ENCODE data around the gene IQSEC2. TPM values are rescaled to one million over a fixed set of nuclear protein-coding genes. Genes with fewer than 3 reads are reported as not detected.

The IQSEC2 gene
- polyA plus RNA-seq, 1 donor from 2014 or later = not detected

- Mint-ChIP-seq H3K27me3 (peaks cover 4% of the 10 kb centered on the region), H3K9me3 (no peaks in the 10 kb centered on the region), H3K4me3 (no peak overlapping the region), H3K36me3 (no peaks in the 10 kb centered on the region), H3K27ac (no peak overlapping the region), H3K4me1 (no peaks in the 10 kb centered on the region)
Observed at GRCh38 chrX:53251307-53251706, 30.1 kb downstream of the IQSEC2 start.

GRCh38 chrX:53250556-53250955 lies 30.8 kb downstream of the IQSEC2 start:
- H3K4me1 Mint-ChIP-seq = no peaks in the 10 kb centered on the region
- H3K9me3 Mint-ChIP-seq = no peaks in the 10 kb centered on the region
- no peaks in the 10 kb centered on the region for H3K36me3 Mint-ChIP-seq
- H3K27me3 Mint-ChIP-seq = no peaks in the 10 kb centered on the region
- H3K4me3 Mint-ChIP-seq = no peak overlapping the region
- H3K27ac Mint-ChIP-seq = no peak overlapping the region

GRCh38 chrX:53249408-53250042 lies 31.9 kb downstream of the IQSEC2 start:
- no peaks in the 10 kb centered on the region for H3K27me3 Mint-ChIP-seq
- no peaks in the 10 kb centered on the region for H3K36me3 Mint-ChIP-seq
- H3K4me1 Mint-ChIP-seq = no peaks in the 10 kb centered on the region
- H3K27ac Mint-ChIP-seq = no peak overlapping the region
- no peak overlapping the region for H3K4me3 Mint-ChIP-seq
- H3K9me3 Mint-ChIP-seq = no peaks in the 10 kb centered on the region

GRCh38 chrX:53247928-53248327 lies 33.5 kb downstream of the IQSEC2 start:
- no peaks in the 10 kb centered on the region for H3K36me3 Mint-ChIP-seq
- H3K4me1 Mint-ChIP-seq = no peaks in the 10 kb centered on the region
- H3K27me3 Mint-ChIP-seq = no peaks in the 10 kb centered on the region
- H3K9me3 Mint-ChIP-seq = no peaks in the 10 kb centered on the region
- H3K27ac Mint-ChIP-seq = no peak overlapping the region
- H3K4me3 Mint-ChIP-seq = no peak overlapping the region

GRCh38 chrX:53246231-53246630 lies 35.2 kb downstream of the IQSEC2 start:
- Mint-ChIP-seq H3K36me3 (peaks cover 1% of the 10 kb centered on the region), H3K27ac (no peak overlapping the region), H3K4me1 (peaks cover 0 to 2% (median 0%) of the 10 kb centered on the region in 3 donors), H3K27me3 (no peaks in the 10 kb centered on the region), H3K9me3 (no peaks in the 10 kb centered on the region), H3K4me3 (no peak overlapping the region)

GRCh38 chrX:53244610-53245009 lies 36.8 kb downstream of the IQSEC2 start:
- Mint-ChIP-seq H3K27ac (no peak overlapping the region), H3K36me3 (peaks cover 1% of the 10 kb centered on the region), H3K27me3 (no peaks in the 10 kb centered on the region), H3K4me1 (peaks cover 0 to 2% (median 0%) of the 10 kb centered on the region in 3 donors), H3K9me3 (no peaks in the 10 kb centered on the region), H3K4me3 (no peak overlapping the region)

DNA sequence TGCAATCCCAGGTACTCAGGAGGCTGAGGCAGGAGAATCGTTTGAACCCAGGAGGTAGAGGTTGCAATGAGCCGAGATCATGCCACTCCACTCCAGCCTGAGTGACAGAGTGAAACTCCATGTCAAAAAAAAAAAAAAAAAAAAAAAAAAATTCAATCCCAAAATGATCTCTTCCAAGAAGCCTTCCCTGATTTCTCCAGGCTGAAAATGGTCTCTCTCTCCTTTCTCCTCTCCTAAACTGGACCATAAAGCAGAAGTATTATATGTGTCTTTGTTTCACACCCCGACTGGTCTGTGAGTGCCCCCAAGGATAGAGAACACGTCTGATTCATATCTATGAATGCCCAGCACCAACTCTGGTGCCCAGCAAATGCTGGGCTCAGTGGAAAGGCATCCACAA lies 39.1 kb downstream of the IQSEC2 start:
- Mint-ChIP-seq H3K4me1 (peaks cover 0 to 4% (median 0%) of the 10 kb centered on the region in 3 donors), H3K27ac (no peak overlapping the region), H3K4me3 (no peak overlapping the region), H3K36me3 (peaks cover 1% of the 10 kb centered on the region), H3K9me3 (no peaks in the 10 kb centered on the region), H3K27me3 (peaks cover 2% of the 10 kb centered on the region)

DNA sequence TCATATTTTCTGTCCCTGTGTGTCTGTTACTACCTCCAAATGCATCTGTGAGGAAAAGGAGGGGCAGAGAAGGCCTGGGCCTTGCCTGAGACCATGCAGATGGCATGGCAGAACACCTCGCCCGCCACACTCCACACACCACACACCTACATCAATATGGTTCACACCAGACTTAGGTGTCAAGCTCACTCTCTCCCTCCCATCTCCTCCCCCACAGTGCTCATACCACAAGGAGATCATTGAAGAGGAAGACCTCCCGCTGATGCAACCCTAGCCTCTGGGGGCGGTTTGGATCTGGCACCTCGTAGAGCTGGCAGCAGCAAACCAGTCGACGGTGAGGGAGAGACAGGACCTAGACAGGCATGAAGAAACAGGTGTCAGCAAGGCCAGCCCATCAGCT lies 39.8 kb downstream of the IQSEC2 start:
- Mint-ChIP-seq H3K4me3 (no peak overlapping the region), H3K27me3 (peaks cover 4% of the 10 kb centered on the region), H3K9me3 (no peaks in the 10 kb centered on the region), H3K36me3 (peaks cover 1% of the 10 kb centered on the region), H3K27ac (no peak overlapping the region), H3K4me1 (peaks cover 0 to 4% (median 0%) of the 10 kb centered on the region in 3 donors)

GRCh38 chrX:53239474-53239873 lies 41.9 kb downstream of the IQSEC2 start:
- Mint-ChIP-seq H3K4me3 (no peak overlapping the region), H3K4me1 (peaks cover 0 to 4% (median 0%) of the 10 kb centered on the region in 3 donors), H3K36me3 (peaks cover 1% of the 10 kb centered on the region), H3K27me3 (peaks cover 5% of the 10 kb centered on the region), H3K9me3 (no peaks in the 10 kb centered on the region), H3K27ac (no peak overlapping the region)

- peaks cover 0 to 2% (median 0%) of the 10 kb centered on the region in 3 donors for H3K4me1 Mint-ChIP-seq
- H3K4me3 Mint-ChIP-seq = no peak overlapping the region
- H3K27me3 Mint-ChIP-seq = peaks cover 9% of the 10 kb centered on the region
- H3K27ac Mint-ChIP-seq = no peak overlapping the region
- H3K9me3 Mint-ChIP-seq = no peaks in the 10 kb centered on the region
- no peaks in the 10 kb centered on the region for H3K36me3 Mint-ChIP-seq
Observed at GRCh38 chrX:53237056-53237455, 44.3 kb downstream of the IQSEC2 start.

- Mint-ChIP-seq H3K9me3 (no peaks in the 10 kb centered on the region), H3K36me3 (no peaks in the 10 kb centered on the region), H3K27ac (no peak overlapping the region), H3K27me3 (peaks cover 9% of the 10 kb centered on the region), H3K4me1 (peaks cover 0 to 2% (median 0%) of the 10 kb centered on the region in 3 donors), H3K4me3 (no peak overlapping the region)
Observed at GRCh38 chrX:53236025-53236679, 45.2 kb downstream of the IQSEC2 start.

DNA sequence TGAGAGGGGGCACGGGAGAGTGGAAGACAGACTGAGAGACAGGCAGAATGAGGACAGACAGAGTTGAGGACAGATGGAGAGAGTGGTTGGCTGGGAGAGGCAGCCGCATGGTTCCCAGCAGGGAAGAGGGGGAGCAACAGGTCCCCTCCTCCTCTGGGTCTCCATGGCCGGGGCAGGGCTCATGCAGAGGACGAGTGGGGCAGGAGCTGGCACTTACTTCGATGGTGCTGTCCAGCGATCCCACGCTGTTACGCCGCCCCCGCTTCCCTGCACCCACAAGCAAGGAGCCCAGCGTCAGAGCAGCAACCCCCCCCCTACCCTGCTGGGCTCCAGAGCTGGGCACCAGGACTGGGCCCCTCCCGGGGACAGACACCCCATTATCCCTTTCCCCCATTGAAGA lies 45.8 kb downstream of the IQSEC2 start:
- H3K27ac Mint-ChIP-seq = peak overlapping the region in 1 of 3 donors; percentile 76
- no peaks in the 10 kb centered on the region for H3K9me3 Mint-ChIP-seq
- H3K4me1 Mint-ChIP-seq = peaks cover 0 to 2% (median 0%) of the 10 kb centered on the region in 3 donors
- no peak overlapping the region for H3K4me3 Mint-ChIP-seq
- peaks cover 9% of the 10 kb centered on the region for H3K27me3 Mint-ChIP-seq
- H3K36me3 Mint-ChIP-seq = no peaks in the 10 kb centered on the region

GRCh38 chrX:53234484-53234883 lies 46.9 kb downstream of the IQSEC2 start:
- H3K36me3 Mint-ChIP-seq = no peaks in the 10 kb centered on the region
- no peak overlapping the region for H3K4me3 Mint-ChIP-seq
- H3K9me3 Mint-ChIP-seq = no peaks in the 10 kb centered on the region
- peaks cover 0 to 2% (median 0%) of the 10 kb centered on the region in 3 donors for H3K4me1 Mint-ChIP-seq
- no peak overlapping the region for H3K27ac Mint-ChIP-seq
- peaks cover 9% of the 10 kb centered on the region for H3K27me3 Mint-ChIP-seq

DNA sequence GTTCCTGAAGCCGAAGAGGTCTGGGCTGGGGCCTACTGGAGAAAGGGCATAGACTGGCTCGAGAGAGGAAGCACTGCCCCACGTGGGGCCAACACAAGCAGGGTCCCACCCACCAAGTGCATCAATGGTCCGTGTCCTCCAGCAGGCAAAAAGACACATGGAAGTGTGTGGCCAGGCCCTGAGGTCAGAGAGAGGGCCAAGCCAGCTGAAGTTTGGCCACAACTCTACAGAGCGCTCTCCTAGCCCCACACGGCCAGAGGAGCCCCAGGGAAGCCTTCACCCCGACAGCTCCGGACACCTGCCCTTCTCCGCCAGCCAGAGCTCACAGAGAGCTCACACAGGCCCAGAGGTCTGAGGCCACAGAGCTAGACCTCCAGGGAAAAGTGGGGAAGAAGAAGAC lies 47.8 kb downstream of the IQSEC2 start:
- peaks cover 0 to under 1% (median 0%) of the 10 kb centered on the region in 3 donors for H3K4me1 Mint-ChIP-seq
- no peaks in the 10 kb centered on the region for H3K36me3 Mint-ChIP-seq
- no peak overlapping the region for H3K4me3 Mint-ChIP-seq
- H3K27me3 Mint-ChIP-seq = peaks cover 11% of the 10 kb centered on the region
- H3K27ac Mint-ChIP-seq = no peak overlapping the region
- H3K9me3 Mint-ChIP-seq = no peaks in the 10 kb centered on the region

DNA sequence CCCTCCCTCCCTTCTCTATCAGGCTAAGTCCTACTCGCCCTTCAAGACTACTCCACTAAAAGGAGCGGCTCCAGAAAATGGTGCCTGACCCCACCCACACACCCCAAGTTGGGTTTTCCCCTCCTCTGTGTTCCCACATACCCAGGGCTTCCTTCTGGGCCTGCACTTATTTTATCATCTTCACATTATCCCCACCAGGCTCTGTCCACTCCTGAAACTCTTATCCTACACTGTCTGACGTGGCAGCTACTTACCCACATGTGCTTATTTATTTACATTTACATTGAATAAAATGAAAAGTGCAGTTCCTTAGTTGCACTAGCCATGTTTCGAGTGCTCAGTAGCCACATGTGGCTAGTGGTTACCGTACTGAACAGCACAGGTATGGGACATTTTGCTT lies 51.3 kb downstream of the IQSEC2 start:
- H3K4me3 Mint-ChIP-seq = no peak overlapping the region
- peaks cover 6% of the 10 kb centered on the region for H3K27me3 Mint-ChIP-seq
- peaks cover 5 to 11% (median 9%) of the 10 kb centered on the region in 3 donors for H3K4me1 Mint-ChIP-seq
- H3K9me3 Mint-ChIP-seq = no peaks in the 10 kb centered on the region
- H3K36me3 Mint-ChIP-seq = no peaks in the 10 kb centered on the region
- peak overlapping the region in 2 of 3 donors; percentile 29 to 67 for H3K27ac Mint-ChIP-seq

DNA sequence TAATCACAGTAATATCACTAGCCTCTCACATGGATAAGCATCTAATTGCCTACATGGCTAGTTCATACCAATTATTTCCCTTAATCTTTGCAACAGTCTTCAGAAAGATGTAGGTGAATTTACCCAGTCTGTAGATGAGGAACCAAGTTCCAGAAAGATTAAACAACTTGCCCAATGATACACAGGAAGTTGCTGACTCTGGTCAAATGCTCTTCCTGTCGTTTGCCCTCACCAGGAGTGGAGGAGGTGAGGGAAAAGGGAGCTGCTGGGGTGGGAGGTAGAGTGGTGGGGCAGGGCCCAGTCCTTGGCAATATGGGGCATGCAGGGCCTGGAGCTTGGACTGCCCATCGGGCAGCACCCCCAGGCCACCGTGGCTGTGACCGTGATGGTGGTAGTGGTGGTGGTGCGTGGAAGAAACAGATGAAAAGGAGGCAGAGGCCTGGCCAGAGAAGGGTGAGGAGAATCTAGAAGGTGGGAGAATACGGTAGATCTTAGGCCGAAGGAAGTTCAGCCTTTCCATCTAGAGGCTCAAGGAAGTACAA lies 54.1 kb downstream of the IQSEC2 start:
- Mint-ChIP-seq H3K36me3 (no peaks in the 10 kb centered on the region), H3K4me3 (peak overlapping the region in 2 of 4 donors; percentile 80 to 98), H3K27me3 (peaks cover 2% of the 10 kb centered on the region), H3K4me1 (peaks cover 22 to 34% (median 27%) of the 10 kb centered on the region in 3 donors), H3K9me3 (no peaks in the 10 kb centered on the region), H3K27ac (peak overlapping the region in 1 of 3 donors; percentile 99)
